Measurements from ENCODE around the gene POP4. TPM values are rescaled to one million over a fixed set of nuclear protein-coding genes. Genes with fewer than 3 reads are reported as not detected.

The POP4 gene
- total RNA-seq, 4 donors from 2014 or later = 46.3 to 56.5 (median 54.8) TPM

GRCh38 chr19:29651622-29652394 lies 45.7 kb downstream of the POP4 start:
- Histone ChIP-seq H3K4me1 (peaks cover 0 to 9% (median 0%) of the 10 kb centered on the region in 3 donors), H3K27ac (no peak overlapping the region), H3K4me3 (no peak overlapping the region), H3K27me3 (no peaks in the 10 kb centered on the region), H3K9me3 (no peaks in the 10 kb centered on the region), H3K36me3 (no peaks in the 10 kb centered on the region)
- TF ChIP-seq CTCF (IDR thresholded peaks at IDR 0.05) (no peak), POLR2A (IDR thresholded peaks at IDR 0.05) (no peak)
- DNase-seq = no peak
- intact Hi-C loops (cut with DNase I) = no loop called here
- WGBS, 2 donors = 82 to 87% methylated on average over 7 of the region's 7 CpGs

GRCh38 chr19:29653398-29653797 lies 47.3 kb downstream of the POP4 start:
- no peak for DNase-seq
- Histone ChIP-seq H3K4me1 (no peaks in the 10 kb centered on the region), H3K36me3 (no peaks in the 10 kb centered on the region), H3K27me3 (no peaks in the 10 kb centered on the region), H3K27ac (no peak overlapping the region), H3K4me3 (no peak overlapping the region), H3K9me3 (no peaks in the 10 kb centered on the region)
- intact Hi-C loops (cut with DNase I) = no loop called here
- TF ChIP-seq CTCF (IDR thresholded peaks at IDR 0.05) = no peak
- no peak for TF ChIP-seq POLR2A (IDR thresholded peaks at IDR 0.05)
- 93 to 94% methylated on average over 4 to 5 of the region's 5 CpGs for WGBS, 2 donors

GRCh38 chr19:29655648-29656335 lies 49.7 kb downstream of the POP4 start:
- no peak for TF ChIP-seq POLR2A (IDR thresholded peaks at IDR 0.05)
- no peak for TF ChIP-seq CTCF (IDR thresholded peaks at IDR 0.05)
- DNase-seq = no peak
- Histone ChIP-seq H3K9me3 (no peaks in the 10 kb centered on the region), H3K27me3 (no peaks in the 10 kb centered on the region), H3K4me3 (no peak overlapping the region), H3K4me1 (peaks cover 0 to under 1% (median 0%) of the 10 kb centered on the region in 3 donors), H3K36me3 (no peaks in the 10 kb centered on the region), H3K27ac (no peak overlapping the region)
- intact Hi-C loops (cut with DNase I) = no loop called here
- WGBS, 2 donors = 51 to 65% methylated on average over 3 to 4 of the region's 4 CpGs

- intact Hi-C loops (cut with DNase I) = no loop called here
Observed at GRCh38 chr19:29658221-29658991, 52.3 kb downstream of the POP4 start.

More at GRCh38 chr19:29658221-29658991, 52.3 kb downstream of the POP4 start:
- Histone ChIP-seq H3K36me3 (no peaks in the 10 kb centered on the region), H3K27ac (no peak overlapping the region), H3K9me3 (no peaks in the 10 kb centered on the region), H3K4me1 (peaks cover 10 to 27% (median 14%) of the 10 kb centered on the region in 3 donors), H3K27me3 (no peaks in the 10 kb centered on the region), H3K4me3 (no peak overlapping the region)
- 74 to 77% methylated on average over 4 to 5 of the region's 5 CpGs for WGBS, 2 donors
- TF ChIP-seq POLR2A (IDR thresholded peaks at IDR 0.05) (no peak), CTCF (IDR thresholded peaks at IDR 0.05) (no peak)
- DNase-seq = no peak

All from esophagus squamous epithelium (tissue), 5 donors.